Fibroblast of upper back skin (primary cell): ENCODE data around the gene TSPAN9.

Source experiments
- DNase-seq: peaks from one replicate; pipeline ENCODE4 v3.0.0-alpha.2; 2013

TSPAN9 gene

DNA sequence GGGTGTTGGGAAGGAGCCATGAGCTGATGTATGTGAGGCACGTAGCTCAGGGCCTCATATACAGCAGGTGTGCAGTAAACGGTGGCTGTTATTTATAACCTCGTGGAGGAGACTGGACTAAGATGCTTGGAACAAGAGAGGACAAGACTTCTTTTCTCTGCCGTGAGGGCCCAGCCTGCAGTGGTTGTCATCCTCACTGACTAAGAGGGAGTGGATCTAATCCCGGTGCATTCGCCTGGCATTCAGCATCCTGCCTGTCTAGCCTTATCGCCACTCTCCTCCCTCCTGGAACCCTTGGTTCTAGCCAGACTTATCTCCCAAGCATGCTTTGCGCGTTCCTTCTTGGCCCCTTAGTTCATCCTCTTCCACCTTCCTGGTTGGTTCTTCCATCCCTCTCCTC, 3.9 kb downstream of the TSPAN9 start:
- DNase-seq, result no peak

DNA sequence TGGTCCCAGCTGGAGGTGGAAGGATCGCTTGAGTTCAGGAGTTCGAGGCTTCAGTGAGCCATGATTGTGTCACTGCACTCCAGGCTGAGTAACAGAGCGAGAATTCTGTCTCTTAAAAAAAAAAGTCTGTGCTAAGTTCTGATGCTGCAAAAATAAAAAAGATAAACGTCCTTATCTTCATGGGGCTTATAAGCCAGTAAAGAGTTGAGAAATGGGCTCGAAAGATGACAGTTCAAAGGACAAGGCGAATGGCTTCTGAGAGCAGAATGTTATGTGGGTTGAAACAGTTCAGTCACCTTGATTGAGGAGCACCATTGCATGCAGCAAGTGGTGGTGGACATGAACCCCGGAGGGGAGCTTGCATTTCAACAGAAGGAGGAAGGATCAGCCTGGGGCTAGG, 4.7 kb downstream of the TSPAN9 start:
- DNase-seq, result no peak

- DNase-seq, result no peak
These were observed 6.2 kb downstream of the TSPAN9 start for GRCh38 chr12:3083241-3083920.

GRCh38 chr12:3083921-3084347, 6.8 kb downstream of the TSPAN9 start:
- no peak for DNase-seq

DNA sequence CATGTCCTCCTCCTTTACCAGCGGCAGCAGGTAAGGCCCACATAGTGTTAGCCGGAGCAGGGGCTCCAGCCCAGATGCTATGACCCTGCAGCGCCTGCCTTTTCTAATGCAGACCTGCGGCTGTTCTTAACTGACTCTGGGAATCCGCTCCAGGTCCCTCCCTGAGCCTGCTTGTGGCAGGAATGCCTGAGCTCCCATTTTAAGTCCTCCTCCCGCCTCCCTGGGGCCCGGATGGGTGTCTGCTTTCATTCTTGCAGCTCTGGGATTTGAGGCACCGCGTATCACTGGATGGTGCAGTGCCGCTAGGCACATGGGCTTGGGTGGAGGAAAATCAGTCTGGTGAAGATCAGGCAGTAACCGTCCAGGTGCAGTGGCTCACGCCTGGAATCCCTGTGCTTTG, 7.6 kb downstream of the TSPAN9 start:
- no peak for DNase-seq

GRCh38 chr12:3085341-3086139, 8.4 kb downstream of the TSPAN9 start:
- no peak for DNase-seq

- no peak for DNase-seq
These were observed 9.0 kb downstream of the TSPAN9 start for GRCh38 chr12:3086211-3086610.

DNA sequence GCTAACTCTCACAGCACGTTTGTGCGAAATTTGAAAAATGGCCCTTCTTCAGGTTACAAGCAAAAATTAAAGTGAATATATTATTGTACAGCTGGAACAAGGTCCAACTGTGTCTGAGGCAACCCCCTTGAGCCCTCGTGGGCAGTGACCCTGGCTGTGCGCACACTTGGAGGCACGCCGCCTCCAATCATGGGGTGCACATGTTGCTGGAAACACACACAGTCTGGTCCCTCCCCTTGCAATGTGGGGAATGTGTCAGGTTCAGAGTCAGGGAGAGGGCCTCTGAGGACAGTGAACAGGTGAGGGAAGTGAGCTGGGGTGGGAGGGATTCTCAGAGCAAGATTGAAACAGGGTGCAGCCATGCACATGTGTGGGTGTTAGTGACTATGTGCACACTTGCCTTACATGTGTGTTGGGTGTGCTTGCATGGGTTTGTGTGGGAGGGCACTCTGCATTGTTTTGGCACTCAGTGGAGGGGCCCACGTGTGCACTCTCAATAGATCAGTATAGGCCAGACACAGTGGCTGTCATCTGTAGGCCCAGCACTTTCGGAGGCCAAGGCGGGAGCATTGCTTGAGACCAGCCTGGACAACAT, 9.6 kb downstream of the TSPAN9 start:
- no peak for DNase-seq

- DNase-seq, result no peak
These were observed 10.8 kb downstream of the TSPAN9 start for GRCh38 chr12:3087758-3088650.

- no peak for DNase-seq
These were observed 12.4 kb downstream of the TSPAN9 start for GRCh38 chr12:3089588-3089987.

DNA sequence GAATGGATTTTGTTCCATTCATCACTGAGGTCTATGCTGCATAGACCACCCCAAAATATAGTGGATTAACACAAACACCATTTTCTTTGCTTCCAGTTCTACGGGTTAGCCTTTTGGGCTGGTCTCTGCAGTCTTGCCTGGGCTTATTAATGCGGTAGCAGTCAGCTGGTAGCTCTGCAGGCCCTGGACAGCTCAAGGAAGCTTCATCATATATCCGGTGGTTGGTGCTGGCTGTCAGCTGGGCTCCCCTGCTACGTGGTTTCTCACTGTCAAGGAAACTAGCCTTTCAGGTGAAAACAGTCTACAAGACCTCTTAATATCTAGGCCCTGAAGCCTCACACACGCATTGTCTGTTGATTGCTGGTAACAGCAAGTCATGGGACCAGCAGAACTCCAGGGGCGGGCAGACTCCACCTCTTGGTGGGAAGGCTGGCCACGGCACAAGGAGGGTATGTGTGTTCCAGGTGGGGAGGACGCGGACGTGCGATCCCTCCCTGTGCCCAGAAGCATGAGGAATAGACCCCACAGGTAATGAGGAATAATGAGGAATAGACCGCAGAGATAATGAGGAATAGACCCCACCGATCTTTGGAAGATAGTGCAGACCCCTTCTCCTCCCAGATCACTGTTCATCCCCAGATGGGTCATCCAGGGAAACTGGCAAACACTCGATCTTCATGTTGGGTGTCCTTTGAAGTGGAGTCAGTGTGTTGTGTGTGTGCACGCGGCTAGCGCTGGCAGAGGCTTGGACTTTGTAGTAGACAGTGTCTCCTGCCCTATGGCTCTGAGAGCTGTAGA, 13.3 kb downstream of the TSPAN9 start:
- no peak for DNase-seq

- DNase-seq, result no peak
These were observed 13.8 kb downstream of the TSPAN9 start for GRCh38 chr12:3091038-3091319.

GRCh38 chr12:3091382-3092241, 14.4 kb downstream of the TSPAN9 start:
- DNase-seq, result no peak

DNA sequence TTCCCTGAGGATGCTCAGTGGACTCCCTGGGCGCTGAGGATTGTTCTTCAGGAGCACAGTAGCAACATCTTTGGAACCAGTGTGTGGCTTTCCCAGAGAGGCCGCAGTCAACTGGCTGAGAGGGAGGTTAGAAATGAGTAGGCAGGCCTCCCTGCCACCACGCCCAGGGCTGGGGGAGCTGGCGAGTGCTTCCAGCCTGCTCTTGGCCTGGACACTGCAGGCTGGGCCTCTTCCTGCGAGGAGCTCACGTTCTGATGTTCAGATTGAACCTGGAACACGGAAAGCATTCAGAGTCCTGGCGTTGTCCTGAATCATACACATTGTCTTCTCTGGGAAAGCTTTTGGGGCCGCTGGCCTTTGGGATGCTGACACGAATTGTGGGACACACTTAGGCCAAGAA, 15.6 kb downstream of the TSPAN9 start:
- no peak for DNase-seq

DNA sequence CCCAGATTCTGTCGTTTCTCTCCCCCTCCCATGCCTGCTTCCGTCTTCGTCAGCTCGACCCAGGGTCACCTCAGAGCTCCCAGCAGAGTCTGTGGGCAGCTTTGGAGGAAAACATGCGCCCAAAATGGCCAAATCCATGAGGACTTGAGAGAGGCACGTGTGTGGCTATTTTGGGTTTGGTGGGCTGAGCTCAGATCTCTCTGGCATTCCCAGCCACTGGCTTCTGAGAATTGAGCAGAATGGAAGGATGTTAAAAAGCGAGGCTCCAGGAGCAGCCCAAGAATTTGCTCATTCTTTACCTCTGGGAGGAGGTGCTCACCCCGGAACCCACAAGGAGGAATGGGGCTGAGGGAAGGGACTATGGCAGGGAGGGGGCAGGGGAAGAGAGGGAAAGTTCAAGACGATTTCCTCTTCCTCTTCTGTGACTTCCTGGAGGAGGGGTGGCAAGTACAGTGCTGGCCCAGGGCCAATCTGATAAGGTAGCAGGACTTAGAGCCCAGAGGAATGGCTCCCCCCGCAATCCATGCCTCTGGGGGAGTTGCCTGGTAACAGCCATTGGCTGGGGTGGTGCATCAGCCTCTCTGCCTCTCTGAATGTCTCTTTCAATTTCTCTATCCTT, 20.1 kb downstream of the TSPAN9 start:
- peak; percentile 45 for DNase-seq

DNA sequence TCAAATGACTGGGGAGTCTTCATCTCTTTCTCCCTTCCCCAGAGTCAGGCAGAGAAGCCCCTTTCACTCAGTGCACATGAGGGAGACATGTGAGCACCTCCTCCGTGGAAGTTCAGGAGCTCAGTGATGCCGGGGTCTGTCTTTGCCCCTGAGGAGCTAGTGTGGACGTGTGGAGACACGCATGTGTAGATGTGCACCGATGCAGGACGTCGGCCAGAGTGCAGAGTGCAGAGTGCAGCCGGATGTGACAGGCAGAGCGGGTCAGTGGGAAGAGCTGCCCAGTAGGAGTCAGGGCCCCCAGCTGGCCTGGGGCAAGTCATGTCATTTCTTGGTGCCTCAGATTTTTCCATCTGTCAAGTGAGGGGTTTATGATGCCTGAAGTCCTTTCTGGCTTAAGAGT, 20.7 kb downstream of the TSPAN9 start:
- DNase-seq, result no peak

GRCh38 chr12:3098436-3098835, 21.3 kb downstream of the TSPAN9 start:
- DNase-seq, result no peak

GRCh38 chr12:3099146-3099545, 22.0 kb downstream of the TSPAN9 start:
- no peak for DNase-seq

DNA sequence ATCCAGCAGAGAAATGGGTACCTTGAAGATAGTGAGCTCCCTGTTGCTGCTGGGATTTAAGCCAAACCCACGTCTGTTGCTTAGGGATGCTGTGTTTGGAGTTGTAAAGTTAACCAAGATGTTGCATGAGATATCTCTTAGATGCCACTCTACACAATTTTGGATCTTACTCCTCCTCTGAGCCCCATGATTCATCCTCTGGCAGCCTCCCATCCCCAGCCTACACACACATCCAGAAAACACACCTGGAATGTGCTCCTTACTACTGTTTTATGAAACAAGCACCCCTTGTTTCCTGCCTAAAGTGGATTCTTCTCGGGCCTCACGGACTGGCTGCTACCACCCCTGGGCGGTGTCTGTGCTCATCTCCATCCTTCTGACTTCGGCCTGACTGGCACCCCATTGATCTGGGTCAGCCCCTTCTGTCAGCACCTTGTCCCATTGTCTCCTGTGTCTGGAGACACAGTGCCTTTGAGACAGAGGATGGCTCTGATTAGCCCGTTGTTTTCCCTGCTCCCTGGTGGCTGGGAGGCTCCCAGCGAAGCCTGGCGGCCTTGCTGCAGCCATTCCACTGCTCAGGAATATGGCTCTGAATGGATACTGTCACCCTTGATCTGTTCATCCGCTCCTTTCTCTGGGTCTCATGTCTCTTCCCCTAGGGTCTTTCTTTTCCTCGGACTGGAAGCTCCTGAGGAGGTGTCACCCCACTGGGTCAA, 24.3 kb downstream of the TSPAN9 start:
- peak; percentile 54 for DNase-seq

DNA sequence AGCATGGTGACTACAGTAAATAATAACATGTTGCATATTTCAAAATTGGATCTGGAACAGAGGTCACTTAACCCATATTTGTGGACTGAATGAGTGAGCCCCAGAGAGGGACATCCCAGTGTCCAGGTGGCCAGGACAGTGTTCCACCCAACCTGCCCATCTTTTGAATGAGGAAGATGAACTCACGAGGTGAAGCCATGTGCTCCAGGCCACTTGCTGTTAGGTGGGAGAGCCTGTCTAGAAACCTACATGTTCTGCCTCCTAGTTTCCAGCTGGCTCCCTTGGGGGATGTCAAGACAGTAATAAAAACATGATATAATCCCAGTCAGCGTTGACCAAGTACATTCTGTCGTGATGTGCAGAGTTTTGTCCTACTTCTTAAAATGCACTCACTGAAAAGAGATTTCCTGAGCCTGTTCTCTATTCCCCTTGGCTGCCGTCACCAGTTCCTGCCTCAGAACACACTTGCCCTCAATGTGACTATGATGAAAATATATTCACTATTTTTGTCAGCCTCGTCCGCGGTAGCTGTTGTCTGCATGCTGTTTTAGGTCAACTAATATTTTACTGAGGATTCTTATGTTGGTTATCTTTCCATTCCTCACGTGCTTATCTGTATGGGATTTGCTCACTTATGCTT, 25.7 kb downstream of the TSPAN9 start:
- DNase-seq, result no peak
